ENCODE data around the gene RORC.
"Not testable (repeated sequence)": the region's sequence is repeated elsewhere in the genome, so short reads cannot be mapped to it uniquely, and the experiment has no call there.

RORC gene

GRCh38 chr1:151782741-151783140 lies 48.9 kb downstream of the RORC start:
- H3K4me3 ChIP-seq (ENCODE audit: low read depth, low read length) = no peak overlapping the region
- TF ChIP-seq CTCF (IDR thresholded peaks at IDR 0.05; ENCODE audit: low read depth, low read length) = no peak

GRCh38 chr1:151782026-151782425 lies 49.6 kb downstream of the RORC start:
- H3K4me3 ChIP-seq (ENCODE audit: low read depth, low read length) = not testable (repeated sequence)

GRCh38 chr1:151780736-151781135 lies 50.9 kb downstream of the RORC start:
- H3K4me3 ChIP-seq (ENCODE audit: low read depth, low read length) = not testable (repeated sequence)

- no peak for TF ChIP-seq CTCF (IDR thresholded peaks at IDR 0.05; ENCODE audit: low read depth, low read length)
- no peak overlapping the region for H3K4me3 ChIP-seq (ENCODE audit: low read depth, low read length)
Observed at GRCh38 chr1:151779852-151780251, 51.8 kb downstream of the RORC start.

- no peak overlapping the region for H3K4me3 ChIP-seq (ENCODE audit: low read depth, low read length)
- TF ChIP-seq CTCF (IDR thresholded peaks at IDR 0.05; ENCODE audit: low read depth, low read length) = no peak
Observed at GRCh38 chr1:151777317-151777716, 54.3 kb downstream of the RORC start.

- no peak overlapping the region for H3K4me3 ChIP-seq (ENCODE audit: low read depth, low read length)
- TF ChIP-seq CTCF (IDR thresholded peaks at IDR 0.05; ENCODE audit: low read depth, low read length) = no peak
Observed at GRCh38 chr1:151776665-151777062, 54.9 kb downstream of the RORC start.

GRCh38 chr1:151775894-151776664 lies 55.5 kb downstream of the RORC start:
- no peak for TF ChIP-seq CTCF (IDR thresholded peaks at IDR 0.05; ENCODE audit: low read depth, low read length)
- H3K4me3 ChIP-seq (ENCODE audit: low read depth, low read length) = no peak overlapping the region

GRCh38 chr1:151774256-151774922 lies 57.2 kb downstream of the RORC start:
- TF ChIP-seq CTCF (IDR thresholded peaks at IDR 0.05; ENCODE audit: low read depth, low read length) = no peak
- H3K4me3 ChIP-seq (ENCODE audit: low read depth, low read length) = no peak overlapping the region
